Calu3 (cell line): Measurements from ENCODE around the gene POP4. TPM values are rescaled to one million over a fixed set of nuclear protein-coding genes. Genes with fewer than 3 reads are reported as not detected.

Source experiments
- BruUV-seq: library from RNA; stranded (reverse); fragments of 400-500 nt; replicated peaks from 2 replicates; lab custom pipeline; 2021; lab: Mats Ljungman, UMichigan
- CTCF ChIA-PET: fragments of 300-600 bp; sonication (Branson Sonifier 250); formaldehyde crosslinking; loops from one replicate; lab custom pipeline; 2022; ENCODE audit warnings: antibody characterized with exemption; lab: Charles Lee
- DNase-seq: peaks from one replicate; pipeline ENCODE4 v3.0.0; 2022
- H3K27ac Mint-ChIP-seq: one replicate; pipeline ENCODE4 v1.8.0; 2022; ENCODE audit warnings: mixed read lengths; ENCODE audit not compliant: unreplicated experiment
- H3K27me3 Mint-ChIP-seq: one replicate; pipeline ENCODE4 v1.8.0; 2022; ENCODE audit warnings: mixed read lengths; ENCODE audit not compliant: unreplicated experiment
- H3K36me3 Mint-ChIP-seq: one replicate; pipeline ENCODE4 v1.8.0; 2022; ENCODE audit warnings: mild to moderate bottlenecking, moderate library complexity, mixed read lengths; ENCODE audit not compliant: insufficient read depth, unreplicated experiment
- H3K4me1 Mint-ChIP-seq: one replicate; pipeline ENCODE4 v1.8.0; 2022; ENCODE audit warnings: mild to moderate bottlenecking, low read depth, mixed read lengths; ENCODE audit not compliant: unreplicated experiment
- H3K4me3 Mint-ChIP-seq: one replicate; pipeline ENCODE4 v1.8.0; 2022; ENCODE audit warnings: mild to moderate bottlenecking, low read depth, moderate library complexity, mixed read lengths; ENCODE audit not compliant: unreplicated experiment
- H3K9me3 Mint-ChIP-seq: one replicate; pipeline ENCODE4 v1.8.0; 2022; ENCODE audit warnings: low read depth, mixed read lengths; ENCODE audit not compliant: unreplicated experiment
- intact Hi-C: fragments of 100-400 bp; cut with micrococcal nuclease; formaldehyde crosslinking; loops from one replicate; pipeline ENCODE4 v1.10.0; 2022; ENCODE audit not compliant: unreplicated experiment
- total RNA-seq: library from RNA; stranded (reverse); gene quantifications from 2 replicates; pipeline ENCODE4 v1.2.3, GENCODE V29; 2022
- TF ChIP-seq, protein P1 (sequence below): fragments of 200-600 bp; IDR thresholded peaks from one replicate; pipeline ENCODE4 v1.8.0; 2022; ENCODE audit warnings: antibody characterized with exemption; ENCODE audit not compliant: unreplicated experiment

POP4 gene
- total RNA-seq, 1 experiment from 2014 or later = 72.9 TPM

DNA sequence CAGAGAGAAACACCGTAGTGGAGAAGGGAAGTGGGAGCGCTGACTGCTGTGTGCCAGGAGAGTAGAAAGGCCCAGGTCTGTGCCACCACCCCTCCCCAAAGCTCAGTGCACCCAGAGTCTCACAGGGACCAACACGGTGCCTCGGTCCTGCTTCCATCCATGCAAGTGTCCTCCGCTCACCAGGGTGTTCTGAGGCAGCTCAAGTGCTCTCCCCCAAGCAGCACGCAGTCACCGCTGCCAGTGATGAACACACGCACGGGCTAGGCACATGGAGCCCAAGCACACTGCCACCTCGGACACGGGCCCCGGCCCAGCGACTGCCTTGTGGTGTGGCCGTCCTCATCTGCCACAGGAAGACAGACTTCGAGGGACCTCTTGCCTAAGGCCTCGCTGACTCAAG lies 10.5 kb downstream of the POP4 start:
- BruUV-seq = no TSS peak
- Mint-ChIP-seq H3K9me3 (no peaks in the 10 kb centered on the region), H3K4me1 (no peaks in the 10 kb centered on the region), H3K27ac (no peak overlapping the region), H3K27me3 (peaks cover 20% of the 10 kb centered on the region), H3K4me3 (no peak overlapping the region), H3K36me3 (peaks cover 25% of the 10 kb centered on the region)
- CTCF ChIA-PET = no interaction called here
- TF ChIP-seq, protein P1, sequence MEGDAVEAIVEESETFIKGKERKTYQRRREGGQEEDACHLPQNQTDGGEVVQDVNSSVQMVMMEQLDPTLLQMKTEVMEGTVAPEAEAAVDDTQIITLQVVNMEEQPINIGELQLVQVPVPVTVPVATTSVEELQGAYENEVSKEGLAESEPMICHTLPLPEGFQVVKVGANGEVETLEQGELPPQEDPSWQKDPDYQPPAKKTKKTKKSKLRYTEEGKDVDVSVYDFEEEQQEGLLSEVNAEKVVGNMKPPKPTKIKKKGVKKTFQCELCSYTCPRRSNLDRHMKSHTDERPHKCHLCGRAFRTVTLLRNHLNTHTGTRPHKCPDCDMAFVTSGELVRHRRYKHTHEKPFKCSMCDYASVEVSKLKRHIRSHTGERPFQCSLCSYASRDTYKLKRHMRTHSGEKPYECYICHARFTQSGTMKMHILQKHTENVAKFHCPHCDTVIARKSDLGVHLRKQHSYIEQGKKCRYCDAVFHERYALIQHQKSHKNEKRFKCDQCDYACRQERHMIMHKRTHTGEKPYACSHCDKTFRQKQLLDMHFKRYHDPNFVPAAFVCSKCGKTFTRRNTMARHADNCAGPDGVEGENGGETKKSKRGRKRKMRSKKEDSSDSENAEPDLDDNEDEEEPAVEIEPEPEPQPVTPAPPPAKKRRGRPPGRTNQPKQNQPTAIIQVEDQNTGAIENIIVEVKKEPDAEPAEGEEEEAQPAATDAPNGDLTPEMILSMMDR = no peak
- intact Hi-C loops = no loop called here
- DNase-seq = no peak

DNA sequence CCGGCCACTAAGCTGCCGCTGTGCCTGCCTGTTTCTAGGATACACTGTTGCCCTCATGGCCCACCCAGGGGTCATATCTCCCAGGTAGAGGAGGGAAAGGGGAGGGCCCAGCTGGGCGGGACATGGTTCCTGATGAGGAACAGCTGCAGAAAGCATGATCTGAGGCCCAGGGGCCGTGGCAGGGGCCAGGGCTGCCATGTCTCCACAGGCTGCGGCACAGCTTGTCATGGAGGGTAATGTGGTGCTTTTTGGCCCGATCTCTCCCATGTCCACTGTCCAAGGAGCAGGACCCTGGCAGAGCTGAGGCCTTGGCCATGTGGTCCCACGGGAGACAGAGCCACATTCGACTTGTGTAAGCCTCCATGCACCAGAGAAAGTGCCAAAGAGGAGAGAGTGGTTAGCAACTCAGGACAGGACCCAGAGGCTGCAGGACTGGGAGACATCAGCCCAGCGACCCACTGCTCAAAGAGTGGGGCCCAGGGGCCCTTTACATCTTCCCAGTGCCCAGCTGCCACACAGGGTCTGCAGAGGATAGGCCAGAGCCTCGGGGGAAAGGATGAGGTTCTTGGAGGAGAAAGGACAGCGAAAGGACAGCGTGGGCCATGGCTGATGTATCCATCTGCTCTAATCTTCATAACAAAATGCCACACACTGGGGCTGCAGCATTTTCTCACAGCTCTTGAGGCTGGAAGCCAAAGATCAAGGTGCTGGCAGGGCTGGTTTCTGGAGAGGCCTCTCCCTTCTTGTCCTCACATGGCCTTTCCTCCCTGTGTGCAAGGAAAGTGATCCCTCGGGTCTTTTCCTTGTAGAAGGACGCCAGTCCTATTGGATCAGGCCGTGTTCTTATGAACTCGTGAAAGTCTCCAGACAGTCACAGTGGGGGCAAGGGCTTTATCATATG lies 11.5 kb downstream of the POP4 start:
- H3K4me3 Mint-ChIP-seq = no peak overlapping the region
- H3K4me1 Mint-ChIP-seq = no peaks in the 10 kb centered on the region
- peaks cover 25% of the 10 kb centered on the region for H3K36me3 Mint-ChIP-seq
- intact Hi-C loops = no loop called here
- H3K27me3 Mint-ChIP-seq = peaks cover 30% of the 10 kb centered on the region
- H3K9me3 Mint-ChIP-seq = no peaks in the 10 kb centered on the region
- CTCF ChIA-PET = interaction anchor here (1.1 kb wide), 1 partner anchor 354 kb away, joined by 5 read pairs; no protein-coding TSS in a partner anchor
- H3K27ac Mint-ChIP-seq = no peak overlapping the region
- no peak for DNase-seq
- no TSS peak for BruUV-seq
- TF ChIP-seq, protein P1 = no peak

DNA sequence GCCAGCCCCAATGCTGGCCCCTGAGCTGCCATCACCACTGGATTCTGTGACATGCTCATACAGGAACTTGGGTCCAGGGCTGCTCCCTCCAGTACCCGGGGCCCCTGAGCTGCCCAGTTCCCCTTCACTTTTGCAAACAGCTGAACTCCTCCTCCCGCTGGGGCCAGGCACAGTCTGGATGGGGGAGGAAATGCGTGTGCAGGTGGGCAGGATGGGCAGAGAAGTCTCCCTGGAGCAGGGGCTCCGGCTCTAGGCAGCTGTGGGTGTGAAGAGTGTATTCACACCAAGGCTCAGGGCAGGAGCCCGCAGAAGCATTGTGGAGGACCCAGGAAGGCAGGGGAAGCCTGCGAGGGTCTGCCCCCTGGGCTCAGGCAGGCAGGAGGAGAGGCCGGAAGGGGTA lies 12.4 kb downstream of the POP4 start:
- Mint-ChIP-seq H3K4me1 (no peaks in the 10 kb centered on the region), H3K36me3 (peaks cover 25% of the 10 kb centered on the region), H3K27ac (no peak overlapping the region), H3K27me3 (peaks cover 38% of the 10 kb centered on the region), H3K4me3 (no peak overlapping the region), H3K9me3 (no peaks in the 10 kb centered on the region)
- intact Hi-C loops = no loop called here
- BruUV-seq = no TSS peak
- TF ChIP-seq, protein P1 = no peak
- DNase-seq = no peak
- CTCF ChIA-PET = interaction anchor here (0.9 to 1.1 kb wide), 2 partner anchors 13 to 353 kb away, joined by 3 to 5 read pairs; partner anchors contain the start of gene POP4

DNA sequence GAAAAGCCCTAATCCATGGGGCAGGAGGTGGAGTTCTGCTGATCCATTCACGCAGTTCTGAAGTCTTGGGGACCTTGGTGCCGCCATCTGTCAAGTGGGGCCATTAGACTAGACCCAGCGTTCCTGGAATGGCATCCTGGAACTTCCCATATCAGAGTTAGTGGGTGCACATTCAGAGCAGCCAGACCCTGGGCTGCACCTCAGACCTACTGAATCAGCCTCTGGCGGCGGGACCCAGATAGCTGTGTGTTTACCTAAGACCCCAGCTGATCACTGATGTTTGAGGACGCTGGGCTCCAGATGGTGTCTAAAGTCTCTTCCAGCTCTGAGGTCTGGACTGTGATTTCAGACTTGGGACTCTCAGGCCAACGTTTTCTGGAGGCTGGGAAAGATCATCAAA lies 12.8 kb downstream of the POP4 start:
- H3K36me3 Mint-ChIP-seq = peaks cover 25% of the 10 kb centered on the region
- TF ChIP-seq, protein P1 = no peak
- no TSS peak for BruUV-seq
- H3K9me3 Mint-ChIP-seq = no peaks in the 10 kb centered on the region
- no peak for DNase-seq
- no peaks in the 10 kb centered on the region for H3K4me1 Mint-ChIP-seq
- H3K27me3 Mint-ChIP-seq = peaks cover 39% of the 10 kb centered on the region
- intact Hi-C loops = no loop called here
- H3K4me3 Mint-ChIP-seq = no peak overlapping the region
- CTCF ChIA-PET = interaction anchor here (0.9 kb wide), 1 partner anchor 13 kb away, joined by 3 read pairs; the partner anchor contains the start of gene POP4
- no peak overlapping the region for H3K27ac Mint-ChIP-seq
